Islet precursor cell (in vitro differentiated cells): ENCODE measurements around the gene C14orf119.

ENCODE experiments used
- DNase-seq: peaks from one replicate; pipeline ENCODE4 v3.0.0-alpha.2; 2018

C14orf119 gene

GRCh38 chr14:23112359-23113178, 17.3 kb downstream of the C14orf119 start:
- no peak for DNase-seq

DNA sequence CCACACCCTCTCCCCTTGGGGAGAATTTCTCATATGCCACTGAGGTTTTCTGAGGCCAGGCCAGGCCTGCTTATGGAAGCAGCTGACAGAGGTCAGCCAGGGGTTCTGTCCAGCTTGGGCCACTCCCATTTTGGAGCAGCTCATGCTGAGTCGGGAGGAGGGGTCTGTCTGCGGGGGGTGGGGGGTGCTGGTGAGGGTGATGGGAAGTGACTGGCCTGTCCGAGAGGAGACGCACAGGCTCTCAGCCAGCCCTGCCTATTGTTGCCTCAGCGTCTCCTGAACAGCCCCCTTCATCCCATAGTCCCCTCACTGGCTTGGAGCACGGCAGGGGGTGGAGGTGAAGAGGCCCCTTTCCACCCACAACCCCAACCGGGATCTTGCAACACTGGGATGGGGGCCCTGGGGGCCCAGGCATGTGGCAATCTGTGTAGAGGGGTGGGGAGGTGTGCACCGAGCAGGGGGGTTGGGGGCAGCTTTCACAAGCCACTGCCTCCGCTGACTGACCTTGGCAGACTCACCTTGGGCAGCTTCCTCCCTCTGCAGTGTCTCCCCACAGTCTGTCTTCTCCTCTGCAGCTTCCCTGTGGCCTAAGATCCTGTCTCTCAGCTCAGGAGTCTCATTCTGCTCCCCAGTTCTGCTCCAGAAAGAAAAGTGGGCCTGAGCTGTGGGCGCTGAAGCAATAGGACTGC, 18.3 kb downstream of the C14orf119 start:
- DNase-seq, result no peak

- no peak for DNase-seq
Observed at GRCh38 chr14:23114120-23114458, 18.8 kb downstream of the C14orf119 start.

DNA sequence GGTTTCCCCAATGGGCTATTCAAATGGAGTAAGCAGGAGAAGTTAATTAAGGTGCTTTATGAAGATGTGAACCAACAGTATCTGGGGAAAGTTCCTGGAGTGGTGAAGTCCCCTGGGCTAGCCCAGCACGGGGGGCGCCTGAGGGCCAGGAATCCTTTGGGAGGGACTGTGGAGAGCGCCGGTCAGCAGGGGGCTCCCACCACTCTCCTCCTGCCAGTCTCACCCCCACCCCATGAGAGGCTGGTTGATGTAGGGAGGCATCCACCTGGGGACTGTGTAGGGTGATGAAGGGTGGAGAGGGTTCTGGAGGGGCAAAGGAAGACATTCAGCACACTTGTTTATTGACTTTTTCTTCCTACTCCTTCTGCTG, 19.3 kb downstream of the C14orf119 start:
- no peak for DNase-seq

- no peak for DNase-seq
Observed at GRCh38 chr14:23115039-23115731, 19.9 kb downstream of the C14orf119 start.

- DNase-seq, result no peak
Observed at GRCh38 chr14:23115918-23116317, 20.6 kb downstream of the C14orf119 start.

DNA sequence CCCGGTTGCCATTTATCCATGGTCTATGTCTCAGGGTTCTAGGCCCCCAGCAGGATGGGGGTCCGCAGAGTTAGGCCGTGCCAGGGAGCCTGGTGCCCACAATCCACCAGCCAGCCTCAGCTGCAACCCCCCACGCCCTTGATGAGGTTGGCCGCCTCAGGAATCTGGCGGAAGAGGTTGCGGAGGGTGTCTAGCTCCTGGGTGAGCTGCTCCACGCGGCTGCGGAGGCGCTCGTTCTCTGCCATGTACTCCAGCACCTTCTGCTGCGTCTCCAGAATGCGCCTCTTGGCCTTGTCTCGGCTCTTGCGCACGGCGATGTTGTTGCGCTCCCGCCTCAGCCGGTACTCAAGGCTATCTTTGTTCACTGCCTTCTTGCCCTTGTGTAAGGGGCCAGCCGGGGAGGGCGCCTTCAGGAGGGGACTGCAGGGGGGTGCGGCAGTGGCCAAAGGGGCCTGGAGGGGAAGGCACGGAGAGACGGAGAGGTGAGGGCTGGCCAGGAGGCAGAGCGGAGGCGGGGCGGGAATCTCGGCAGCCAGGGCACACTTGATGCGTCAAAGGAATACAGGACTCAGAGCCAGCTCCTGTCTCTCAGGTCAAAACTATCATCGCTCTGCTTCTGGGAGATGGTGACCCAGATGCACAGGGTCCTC, 22.2 kb downstream of the C14orf119 start:
- DNase-seq, result peak; percentile 50

- DNase-seq, result peak; percentile 48
Observed at GRCh38 chr14:23118506-23119362, 23.4 kb downstream of the C14orf119 start, which contains the start of gene CEBPE. Gene CEBPE (minus strand): TSS chr14:23119255. CDS start chr14:23119091, 164 bp downstream.

DNA sequence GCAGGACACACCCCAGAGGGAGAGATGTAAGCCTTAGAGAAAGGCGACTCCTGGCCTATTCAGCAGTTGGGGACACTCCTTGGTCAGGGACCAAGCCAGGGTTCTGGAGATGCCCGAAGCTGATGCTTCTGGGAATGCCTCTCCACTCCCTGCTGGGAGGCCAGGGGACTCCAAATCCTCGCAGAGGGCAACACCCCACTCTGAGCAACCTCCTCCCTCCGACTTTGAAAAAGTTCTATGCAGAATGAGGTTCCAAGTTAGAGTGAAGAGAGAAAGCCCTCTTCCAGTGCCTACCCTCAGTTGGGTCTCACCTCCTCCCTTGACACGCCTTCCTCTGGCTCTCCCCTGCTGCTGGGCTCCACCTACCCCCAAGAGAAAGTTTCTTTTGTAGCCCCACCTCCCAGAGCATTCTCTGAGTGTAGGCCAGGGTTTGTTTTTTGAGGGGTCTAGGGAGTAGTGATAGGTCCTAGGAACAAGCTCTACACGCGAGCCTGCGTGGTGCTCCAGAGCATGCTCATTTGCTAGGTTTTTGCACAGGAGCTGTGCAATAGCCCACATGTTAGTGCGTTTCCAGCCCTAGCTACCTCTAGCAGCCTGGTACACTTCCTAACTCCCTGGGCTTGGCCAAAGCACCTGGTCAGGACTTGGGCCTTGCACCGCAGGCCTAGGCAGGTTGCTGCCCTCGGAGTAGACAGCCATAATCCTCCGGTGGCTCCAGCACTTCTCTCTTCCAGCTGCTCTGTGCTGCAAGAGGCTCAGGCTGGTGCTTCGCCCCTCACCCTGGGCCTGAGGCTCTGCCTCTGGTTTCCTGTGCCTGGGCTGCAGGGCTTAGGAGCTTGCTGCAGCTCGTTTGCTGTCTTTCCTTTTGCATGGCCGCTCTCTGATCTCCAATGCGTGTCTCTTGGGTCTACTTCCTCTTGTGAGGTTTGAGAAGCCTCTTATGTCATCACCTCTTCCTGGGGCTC, 24.3 kb downstream of the C14orf119 start:
- DNase-seq, result peak; percentile 59

DNA sequence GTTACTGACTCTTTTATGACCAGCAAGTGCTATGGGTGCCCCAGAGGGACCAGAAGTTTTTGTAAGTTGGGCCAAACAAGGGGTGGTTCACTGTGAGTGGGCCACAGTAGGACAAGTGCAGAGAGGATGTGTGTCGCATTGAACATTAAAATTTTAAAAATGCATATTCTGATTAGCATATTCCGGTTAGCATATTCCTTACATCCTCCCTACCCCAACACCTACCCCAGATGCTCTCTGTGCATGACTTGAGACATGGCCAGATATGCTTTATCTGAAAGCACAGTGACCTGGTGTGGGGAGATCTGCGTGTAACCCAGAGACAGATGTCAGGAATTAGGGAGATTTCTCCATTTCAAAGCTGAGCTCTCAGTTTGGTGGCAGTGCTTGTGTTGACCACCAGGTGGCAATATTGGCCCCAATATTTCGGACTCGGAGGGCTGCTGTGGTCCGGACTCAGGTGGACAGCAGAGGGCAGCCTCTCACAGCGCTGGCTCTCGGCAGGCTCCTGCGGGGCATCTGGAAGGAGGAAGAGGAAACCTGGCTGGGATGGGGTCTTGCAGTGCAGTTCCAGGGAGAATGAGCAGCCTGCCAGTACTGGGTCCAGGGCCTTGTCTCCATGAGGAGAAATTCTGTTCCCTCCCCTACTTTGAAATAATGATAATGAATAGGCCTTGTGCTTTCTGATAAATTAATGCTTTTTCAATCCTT, 25.4 kb downstream of the C14orf119 start:
- DNase-seq, result peak; percentile 95

DNA sequence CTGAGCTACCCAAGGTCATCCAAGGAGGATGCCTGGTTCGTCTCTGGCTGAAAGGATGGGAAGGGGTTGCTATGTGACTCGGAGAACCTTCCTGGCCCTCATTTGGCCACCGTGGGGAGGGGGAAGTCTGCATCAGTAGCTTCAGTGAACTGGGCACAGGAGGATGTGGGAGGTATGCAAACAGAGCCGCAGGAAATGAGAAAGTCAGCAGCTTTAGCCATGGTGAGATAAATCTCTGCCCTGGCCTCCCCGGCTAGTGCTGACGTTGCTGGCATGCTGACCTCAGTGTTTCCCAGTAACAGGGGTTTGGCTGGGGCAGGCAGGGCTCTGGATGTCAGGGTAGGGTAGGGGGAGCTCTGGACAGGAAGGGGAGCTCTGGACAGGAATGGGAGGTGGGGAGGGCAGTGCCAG, 26.1 kb downstream of the C14orf119 start:
- peak; percentile 77 for DNase-seq

- peak; percentile 34 for DNase-seq
Observed at GRCh38 chr14:23122086-23122485, 26.8 kb downstream of the C14orf119 start.

GRCh38 chr14:23123419-23123818, 28.1 kb downstream of the C14orf119 start:
- DNase-seq, result peak; percentile 56

- no peak for DNase-seq
Observed at GRCh38 chr14:23124337-23124954, 29.1 kb downstream of the C14orf119 start.

DNA sequence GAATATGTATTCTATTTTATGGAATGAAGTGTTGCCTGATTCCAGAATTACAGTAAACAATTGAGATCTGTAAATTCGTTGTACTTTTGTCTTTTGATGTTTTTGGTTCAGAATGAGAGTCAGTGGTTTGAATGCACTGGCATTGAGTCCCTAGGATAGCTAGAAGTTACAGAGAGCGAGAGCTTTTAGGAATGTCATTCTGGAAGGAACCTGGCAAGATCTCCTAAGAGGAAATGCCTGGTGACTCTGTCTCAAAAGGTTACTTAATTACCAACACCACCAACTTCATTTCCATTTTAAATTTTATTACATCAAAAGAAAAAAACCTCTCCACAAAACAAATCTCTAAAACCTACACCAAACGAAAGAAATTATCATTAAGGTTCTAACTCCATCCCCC, 29.7 kb downstream of the C14orf119 start:
- no peak for DNase-seq

- DNase-seq, result peak; percentile 49
Observed at GRCh38 chr14:23125933-23126524, 30.7 kb downstream of the C14orf119 start.

DNA sequence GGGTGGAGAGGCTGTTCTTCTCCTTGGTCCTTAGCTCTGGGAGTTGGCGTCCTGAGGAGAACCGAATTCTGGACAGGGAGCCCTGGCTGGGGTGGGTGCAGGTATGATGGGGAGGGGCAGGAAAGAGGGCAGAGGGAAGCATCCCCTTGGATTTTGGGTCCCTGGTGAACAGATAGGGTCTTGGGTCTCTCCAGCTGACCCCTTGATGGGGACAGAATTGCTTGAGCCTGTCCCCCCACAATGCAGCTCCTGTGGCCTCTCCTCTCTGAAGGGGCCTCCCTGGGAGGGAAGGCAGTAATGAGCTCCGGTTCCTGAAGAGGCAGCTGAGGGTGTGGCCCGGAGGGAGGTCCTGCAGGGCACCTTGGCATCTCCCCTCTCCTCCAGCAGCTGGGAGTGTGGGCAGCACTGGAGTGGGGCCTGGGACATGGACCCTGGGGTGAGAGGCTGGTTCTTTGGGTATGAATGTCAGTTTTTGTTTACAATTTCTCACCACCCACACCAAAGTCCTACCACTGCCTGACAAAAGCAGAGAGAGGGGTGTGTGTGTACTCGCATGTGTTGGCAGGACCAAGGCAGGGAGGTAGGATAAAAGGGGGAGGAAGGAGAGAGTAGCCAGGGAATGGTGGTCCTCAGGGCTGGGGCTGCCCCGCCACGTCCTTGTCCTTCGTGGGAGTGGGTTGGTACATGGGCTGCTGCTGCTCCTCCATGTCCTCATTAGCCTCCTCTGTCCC, 31.4 kb downstream of the C14orf119 start:
- no peak for DNase-seq

GRCh38 chr14:23127861-23128260, 32.6 kb downstream of the C14orf119 start:
- DNase-seq, result peak; percentile 28
